GM12891 (cell line): ENCODE data around the gene MSH3.

Experiments
- DNase-seq: peaks from one replicate; pipeline ENCODE4 v3.0.0; 2011; ENCODE audit warnings: low spot score; ENCODE audit not compliant: insufficient read length
- FAIRE-seq: peaks from 2 replicates; lab custom pipeline; 2011; peaks lifted over from hg19 to GRCh38; lab: Jason Lieb, UNC
- PAX5 ChIP-seq: IDR thresholded peaks from 2 replicates; pipeline ENCODE4 v1.6.1; 2011; ENCODE audit warnings: low read length, moderate library complexity, mild to moderate bottlenecking; ENCODE audit not compliant: insufficient read depth, severe bottlenecking
- POLR2A ChIP-seq: IDR thresholded peaks from 2 replicates; pipeline ENCODE4 v1.6.1; 2011; ENCODE audit warnings: low read depth, low read length, control low read depth
- POLR2AphosphoS5 ChIP-seq: IDR thresholded peaks from 2 replicates; pipeline ENCODE4 v1.6.1; 2011; ENCODE audit warnings: low read depth, low read length, control low read depth
- POU2F2 ChIP-seq: IDR thresholded peaks from 2 replicates; pipeline ENCODE4 v1.6.1; 2011; ENCODE audit warnings: low read depth, mild to moderate bottlenecking, control low read depth, low read length, moderate library complexity
- SPI1 ChIP-seq: IDR thresholded peaks from 2 replicates; pipeline ENCODE4 v1.6.1; 2011; ENCODE audit warnings: low read depth, low read length, control low read depth
- TAF1 ChIP-seq: IDR thresholded peaks from 2 replicates; pipeline ENCODE4 v1.6.1; 2011; ENCODE audit warnings: low read depth, low read length, control low read depth

Gene MSH3

GRCh38 chr5:80625230-80625629, 29.2 kb upstream of the MSH3 start:
- FAIRE-seq (no peak), DNase-seq (no peak)
- TF ChIP-seq SPI1 (no peak), PAX5 (no peak), POLR2A (no peak), POLR2AphosphoS5 (no peak), POU2F2 (no peak), TAF1 (no peak)

- FAIRE-seq (no peak), DNase-seq (no peak)
- TF ChIP-seq POU2F2 (no peak), PAX5 (no peak), POLR2A (no peak), TAF1 (no peak), SPI1 (no peak)
Observed at GRCh38 chr5:80629281-80629680, 25.2 kb upstream of the MSH3 start.

GRCh38 chr5:80631278-80632259, 22.9 kb upstream of the MSH3 start:
- no peak for TF ChIP-seq POU2F2
- TF ChIP-seq SPI1: no peak
- FAIRE-seq (no peak), DNase-seq (no peak)

- DNase-seq (no peak), FAIRE-seq (no peak)
- TF ChIP-seq TAF1: no peak
- TF ChIP-seq POLR2A: no peak
- no peak for TF ChIP-seq POU2F2
- no peak for TF ChIP-seq POLR2AphosphoS5
- no peak for TF ChIP-seq SPI1
- no peak for TF ChIP-seq PAX5
Observed at GRCh38 chr5:80632700-80633099, 21.8 kb upstream of the MSH3 start.

GRCh38 chr5:80634193-80634592, 20.3 kb upstream of the MSH3 start:
- DNase-seq (no peak), FAIRE-seq (no peak)
- TF ChIP-seq SPI1 (no peak), POLR2AphosphoS5 (no peak), TAF1 (no peak), POLR2A (no peak), PAX5 (no peak), POU2F2 (no peak)

- DNase-seq (no peak), FAIRE-seq (no peak)
- TF ChIP-seq SPI1: no peak
- TF ChIP-seq POU2F2: no peak
- TF ChIP-seq PAX5: no peak
- TF ChIP-seq POLR2A: no peak
- TF ChIP-seq POLR2AphosphoS5: no peak
- no peak for TF ChIP-seq TAF1
Observed at GRCh38 chr5:80641353-80641752, 13.1 kb upstream of the MSH3 start.

- no peak for FAIRE-seq
- TF ChIP-seq POLR2A (no peak), SPI1 (no peak), POU2F2 (no peak), TAF1 (no peak), PAX5 (no peak), POLR2AphosphoS5 (no peak)
- no peak for DNase-seq
Observed at GRCh38 chr5:80644900-80645299, 9.6 kb upstream of the MSH3 start.

GRCh38 chr5:80646926-80647325, 7.5 kb upstream of the MSH3 start:
- TF ChIP-seq POU2F2 (no peak), PAX5 (no peak), TAF1 (no peak), POLR2AphosphoS5 (no peak), POLR2A (no peak), SPI1 (no peak)
- no peak for FAIRE-seq
- no peak for DNase-seq

GRCh38 chr5:80653502-80653901, 950 bp upstream of the MSH3 start:
- DNase-seq (no peak), FAIRE-seq (no peak)

More at GRCh38 chr5:80653502-80653901, 950 bp upstream of the MSH3 start:
- TF ChIP-seq TAF1 (no peak), POLR2A (no peak), POLR2AphosphoS5 (no peak), PAX5 (no peak), SPI1 (no peak), POU2F2 (no peak)
